KOPT-K1 (cell line): ENCODE results near the gene SCUBE1.
A peak's percentile ranks its signal among the peaks of the same experiment; 100 is the strongest.

Experiments used
- H3K27ac ChIP-seq: fragments of 200-600 bp; sonication (generic); 2 replicates; pipeline ENCODE4 v1.5.1; 2016; ENCODE audit warnings: antibody characterized with exemption, mild to moderate bottlenecking, low read depth, low read length; ENCODE audit not compliant: poor library complexity, severe bottlenecking
- H3K36me3 ChIP-seq: fragments of 200-600 bp; sonication (generic); 2 replicates; pipeline ENCODE4 v1.5.1; 2017; ENCODE audit warnings: antibody characterized with exemption, mild to moderate bottlenecking, low read length, moderate library complexity; ENCODE audit not compliant: insufficient read depth
- H3K9me3 ChIP-seq: fragments of 200-600 bp; sonication (generic); 2 replicates; pipeline ENCODE4 v1.5.1; 2017; ENCODE audit warnings: antibody characterized with exemption, low read length, mild to moderate bottlenecking; ENCODE audit not compliant: insufficient read depth, poor library complexity, severe bottlenecking

SCUBE1 gene

GRCh38 chr22:43260331-43261231, 82.6 kb downstream of the SCUBE1 start:
- H3K27ac ChIP-seq, result peak overlapping the region; percentile 97
- no peaks in the 10 kb centered on the region for H3K9me3 ChIP-seq
- H3K36me3 ChIP-seq, result no peaks in the 10 kb centered on the region

DNA sequence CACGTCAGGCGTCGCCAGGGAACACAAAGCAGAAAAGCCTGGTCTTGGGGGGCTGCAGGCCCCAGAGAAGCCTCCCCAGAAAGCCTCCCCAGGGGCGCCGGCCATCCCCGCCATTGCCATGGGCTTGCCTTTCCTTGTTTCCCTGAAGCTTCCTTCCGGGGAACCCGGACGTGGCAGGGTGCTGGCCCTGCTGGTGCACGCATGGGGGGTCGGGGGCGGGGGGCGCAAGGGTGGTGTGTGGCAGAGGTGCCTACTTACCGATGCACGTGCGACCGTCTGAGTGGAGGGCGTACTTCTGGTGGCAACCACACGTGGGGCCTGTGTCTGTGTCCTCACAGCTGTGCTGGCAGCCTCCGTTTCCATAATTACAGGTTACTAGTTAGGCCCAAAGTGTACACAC, 85.2 kb downstream of the SCUBE1 start:
- H3K36me3 ChIP-seq, result no peaks in the 10 kb centered on the region
- H3K27ac ChIP-seq, result peak overlapping the region; percentile 70
- H3K9me3 ChIP-seq, result no peaks in the 10 kb centered on the region

GRCh38 chr22:43257549-43257948, 85.6 kb downstream of the SCUBE1 start:
- H3K27ac ChIP-seq, result peak overlapping the region; percentile 70

DNA sequence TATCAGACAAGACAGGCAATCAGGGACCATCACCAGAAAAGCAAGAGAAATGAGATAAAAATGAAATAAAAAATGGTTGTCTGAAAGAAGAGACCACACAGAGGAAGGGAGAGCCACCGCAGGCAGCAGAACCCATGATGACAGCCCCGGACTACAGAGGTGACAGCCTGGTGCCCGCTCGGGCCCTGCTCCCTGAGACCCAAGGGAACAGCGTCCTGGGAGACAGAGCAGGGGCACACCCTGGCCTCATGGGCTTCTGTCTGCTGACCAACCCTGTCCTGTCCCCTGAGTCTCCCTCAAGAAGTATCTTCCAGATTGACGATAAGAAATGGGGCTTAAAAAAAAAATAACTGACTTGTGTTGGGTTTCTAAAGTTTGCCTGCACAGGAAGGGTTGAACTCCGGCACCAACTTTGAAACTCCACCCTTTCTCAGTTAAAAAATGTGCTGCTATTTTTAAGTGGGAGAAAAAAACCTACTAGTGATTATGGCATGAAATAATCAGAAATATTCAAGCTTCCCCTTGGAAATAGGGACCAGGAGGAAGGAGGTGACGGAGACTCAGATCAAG, 86.1 kb downstream of the SCUBE1 start:
- Histone ChIP-seq H3K9me3 (no peaks in the 10 kb centered on the region), H3K27ac (peak overlapping the region; percentile 70), H3K36me3 (no peaks in the 10 kb centered on the region)

More at GRCh38 chr22:43257549-43257948, 85.6 kb downstream of the SCUBE1 start:
- no peaks in the 10 kb centered on the region for H3K9me3 ChIP-seq
- no peaks in the 10 kb centered on the region for H3K36me3 ChIP-seq

DNA sequence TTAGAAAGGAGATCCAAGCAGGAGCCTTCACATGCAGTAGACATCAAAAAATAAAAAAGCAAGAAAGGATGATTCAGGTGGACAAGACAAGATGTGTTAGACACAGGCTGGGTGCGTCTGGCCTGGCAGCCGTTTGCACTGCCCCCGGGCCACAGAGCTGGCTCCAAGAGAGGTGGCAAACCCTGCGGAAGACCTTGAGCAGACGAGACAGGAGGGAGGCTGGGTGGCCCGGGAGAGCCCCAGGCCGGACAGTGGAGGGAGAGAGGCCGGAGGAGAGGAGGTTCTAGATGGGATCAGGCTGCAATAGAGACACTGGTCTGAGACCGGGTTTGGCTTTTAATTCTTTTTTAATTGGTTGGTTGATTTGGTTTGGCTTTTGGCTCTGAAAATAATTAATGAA, 86.6 kb downstream of the SCUBE1 start:
- H3K9me3 ChIP-seq, result no peaks in the 10 kb centered on the region
- H3K36me3 ChIP-seq, result no peaks in the 10 kb centered on the region
- H3K27ac ChIP-seq, result peak overlapping the region; percentile 70

DNA sequence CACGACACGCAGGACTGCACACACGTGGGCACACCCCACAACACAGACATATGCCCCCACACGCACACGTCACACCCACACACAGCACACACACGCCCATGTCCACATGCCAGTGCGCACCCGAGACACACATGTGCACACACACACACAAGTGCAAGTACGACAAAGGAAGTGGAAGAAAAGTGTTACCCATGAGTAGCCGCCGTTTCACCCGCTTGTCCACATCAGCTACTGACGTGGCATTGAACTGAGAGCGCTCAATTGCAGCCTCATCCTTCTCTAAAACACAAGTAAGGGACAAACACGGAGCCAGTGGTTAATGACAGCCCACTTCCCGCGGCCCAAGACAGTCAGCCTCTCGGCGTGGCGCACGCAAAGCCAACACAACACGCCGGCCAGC, 87.9 kb downstream of the SCUBE1 start:
- Histone ChIP-seq H3K27ac (no peak overlapping the region), H3K9me3 (no peaks in the 10 kb centered on the region), H3K36me3 (no peaks in the 10 kb centered on the region)

DNA sequence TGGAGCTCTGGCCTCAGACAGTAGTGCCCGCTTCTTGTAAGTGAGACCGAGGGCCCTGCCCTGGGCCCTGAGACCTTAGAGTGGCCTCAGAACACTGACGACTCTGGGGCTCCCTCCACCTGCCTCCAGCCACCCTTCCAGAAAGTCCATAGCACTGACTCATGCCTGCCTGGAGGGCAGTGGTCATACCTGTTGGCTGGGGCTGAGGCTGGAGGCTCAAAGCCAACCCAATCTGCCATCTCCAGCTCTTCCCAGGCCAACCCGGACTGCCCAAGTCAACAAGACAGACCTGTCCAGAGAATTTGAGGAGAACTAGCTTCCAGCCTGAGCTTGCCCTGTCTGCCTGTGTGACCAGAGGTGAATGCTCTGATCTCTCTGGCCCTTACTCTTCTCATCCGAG, 89.3 kb downstream of the SCUBE1 start:
- no peaks in the 10 kb centered on the region for H3K9me3 ChIP-seq
- no peak overlapping the region for H3K27ac ChIP-seq
- no peaks in the 10 kb centered on the region for H3K36me3 ChIP-seq

- Histone ChIP-seq H3K27ac (no peak overlapping the region), H3K9me3 (no peaks in the 10 kb centered on the region), H3K36me3 (no peaks in the 10 kb centered on the region)
These were observed 90.9 kb downstream of the SCUBE1 start for GRCh38 chr22:43252319-43252718.

- H3K9me3 ChIP-seq, result no peaks in the 10 kb centered on the region
- no peaks in the 10 kb centered on the region for H3K36me3 ChIP-seq
- H3K27ac ChIP-seq, result no peak overlapping the region
These were observed 93.2 kb downstream of the SCUBE1 start for GRCh38 chr22:43249789-43250471.

- H3K27ac ChIP-seq, result no peak overlapping the region
- H3K36me3 ChIP-seq, result no peaks in the 10 kb centered on the region
These were observed 95.5 kb downstream of the SCUBE1 start for GRCh38 chr22:43247546-43248260.

DNA sequence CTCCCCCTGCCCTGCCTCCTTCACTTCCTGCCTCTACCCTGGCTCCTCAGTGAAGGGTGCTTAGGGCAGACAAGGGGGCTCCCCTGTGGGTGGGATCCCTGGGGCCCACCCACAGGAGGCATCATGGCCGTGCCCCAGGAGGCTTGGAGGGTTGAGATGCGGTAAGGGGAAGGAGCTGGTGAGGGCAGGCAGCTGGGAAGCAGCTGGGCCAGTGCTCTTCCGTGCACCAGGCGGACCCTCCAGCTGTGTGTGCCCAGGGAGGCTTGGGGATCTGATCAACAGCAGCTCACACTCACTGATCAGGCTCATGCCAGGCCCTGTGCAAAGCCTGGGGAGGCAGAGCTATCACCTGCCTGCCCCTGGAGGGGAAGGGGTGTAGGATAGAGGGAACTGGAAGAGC, 97.0 kb downstream of the SCUBE1 start:
- H3K36me3 ChIP-seq, result no peaks in the 10 kb centered on the region
- no peaks in the 10 kb centered on the region for H3K9me3 ChIP-seq
- peak overlapping the region; percentile 40 for H3K27ac ChIP-seq

More at GRCh38 chr22:43247546-43248260, 95.5 kb downstream of the SCUBE1 start:
- H3K9me3 ChIP-seq, result no peaks in the 10 kb centered on the region

GRCh38 chr22:43245717-43246116, 97.5 kb downstream of the SCUBE1 start:
- H3K36me3 ChIP-seq, result no peaks in the 10 kb centered on the region
- H3K9me3 ChIP-seq, result no peaks in the 10 kb centered on the region
- H3K27ac ChIP-seq, result peak overlapping the region; percentile 40

DNA sequence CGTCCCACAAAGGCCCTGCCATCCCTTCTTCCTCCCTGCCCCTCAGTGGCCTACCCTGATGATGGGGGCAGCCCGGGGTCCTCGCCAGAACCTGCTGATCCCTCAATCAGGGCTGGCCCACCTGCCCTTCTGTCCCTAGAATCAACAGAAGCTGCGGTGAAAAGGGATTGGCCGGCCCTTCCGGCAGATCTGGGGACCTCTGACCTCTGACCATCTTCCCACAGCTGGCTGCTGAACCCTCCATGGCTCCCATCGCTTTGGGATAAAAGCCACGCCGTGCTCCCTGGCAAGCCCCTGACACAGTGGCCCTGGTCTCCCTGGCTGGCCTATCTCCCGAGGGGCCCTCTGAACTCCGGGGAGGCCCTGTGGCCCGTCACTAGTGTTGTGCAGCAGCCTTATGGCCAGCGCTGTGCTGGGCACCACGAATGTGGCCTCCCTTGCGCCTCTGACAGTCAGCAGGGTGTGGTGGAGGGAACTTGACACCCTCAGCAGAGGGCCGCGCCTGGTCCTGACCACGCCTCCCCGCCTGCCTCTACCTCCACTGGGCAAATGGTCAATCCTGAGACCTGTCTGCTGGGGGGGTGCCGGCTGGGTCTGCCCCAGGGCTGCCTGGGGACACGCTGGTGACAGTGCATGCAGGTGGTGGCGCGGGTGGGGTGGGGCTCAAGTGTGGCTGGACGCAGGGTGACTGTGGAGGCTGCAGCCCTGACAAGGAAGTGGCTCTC, 98.2 kb downstream of the SCUBE1 start:
- no peaks in the 10 kb centered on the region for H3K36me3 ChIP-seq
- no peak overlapping the region for H3K27ac ChIP-seq
- no peaks in the 10 kb centered on the region for H3K9me3 ChIP-seq

- no peaks in the 10 kb centered on the region for H3K36me3 ChIP-seq
- H3K9me3 ChIP-seq, result no peaks in the 10 kb centered on the region
- no peak overlapping the region for H3K27ac ChIP-seq
These were observed 98.8 kb downstream of the SCUBE1 start for GRCh38 chr22:43244402-43244801.
